ENCODE results near the gene SVOP. TPM values are rescaled to one million over a fixed set of nuclear protein-coding genes. Genes with fewer than 3 reads are reported as not detected.
"Not testable (repeated sequence)": the region's sequence is repeated elsewhere in the genome, so short reads cannot be mapped to it uniquely, and the experiment has no call there.

SVOP gene
- total RNA-seq, 4 donors from 2014 or later, result 0.18 to 1.2 TPM; not detected in 2

GRCh38 chr12:109009766-109010165 lies 11.1 kb downstream of the SVOP start:
- no peak for DNase-seq
- no peaks in the 10 kb centered on the region for H3K9me3 ChIP-seq
- H3K4me3 ChIP-seq, result no peak overlapping the region
- H3K27me3 ChIP-seq, result no peaks in the 10 kb centered on the region
- no peaks in the 10 kb centered on the region for H3K4me1 ChIP-seq
- no peaks in the 10 kb centered on the region for H3K36me3 ChIP-seq
- no peak overlapping the region for H3K27ac ChIP-seq
- TF ChIP-seq POLR2A (IDR thresholded peaks at IDR 0.05), result no peak
- TF ChIP-seq CTCF (IDR thresholded peaks at IDR 0.05), result no peak

GRCh38 chr12:109004017-109004416 lies 16.9 kb downstream of the SVOP start:
- H3K4me1 ChIP-seq, result no peaks in the 10 kb centered on the region
- TF ChIP-seq POLR2A (IDR thresholded peaks at IDR 0.05), result no peak
- no peak for TF ChIP-seq CTCF (IDR thresholded peaks at IDR 0.05)
- H3K27ac ChIP-seq, result no peak overlapping the region
- no peak overlapping the region for H3K4me3 ChIP-seq
- no peaks in the 10 kb centered on the region for H3K9me3 ChIP-seq
- DNase-seq, result no peak
- no peaks in the 10 kb centered on the region for H3K36me3 ChIP-seq
- H3K27me3 ChIP-seq, result no peaks in the 10 kb centered on the region

GRCh38 chr12:108996320-108996719 lies 24.5 kb downstream of the SVOP start:
- Histone ChIP-seq H3K36me3 (no peaks in the 10 kb centered on the region), H3K9me3 (no peaks in the 10 kb centered on the region), H3K4me3 (no peak overlapping the region), H3K27ac (no peak overlapping the region), H3K27me3 (no peaks in the 10 kb centered on the region), H3K4me1 (no peaks in the 10 kb centered on the region)
- no peak for DNase-seq
- no peak for TF ChIP-seq POLR2A (IDR thresholded peaks at IDR 0.05)
- no peak for TF ChIP-seq CTCF (IDR thresholded peaks at IDR 0.05)

GRCh38 chr12:108995370-108995992 lies 25.4 kb downstream of the SVOP start:
- Histone ChIP-seq H3K27ac (no peak overlapping the region), H3K36me3 (no peaks in the 10 kb centered on the region), H3K4me1 (no peaks in the 10 kb centered on the region), H3K27me3 (no peaks in the 10 kb centered on the region), H3K9me3 (no peaks in the 10 kb centered on the region), H3K4me3 (no peak overlapping the region)
- DNase-seq, result no peak
- TF ChIP-seq POLR2A (IDR thresholded peaks at IDR 0.05), result no peak
- no peak for TF ChIP-seq CTCF (IDR thresholded peaks at IDR 0.05)

GRCh38 chr12:108990103-108990502 lies 30.8 kb downstream of the SVOP start:
- H3K4me3 ChIP-seq, H3K4me1 ChIP-seq, H3K9me3 ChIP-seq, H3K27ac ChIP-seq, H3K27me3 ChIP-seq, DNase-seq, H3K36me3 ChIP-seq: not testable (repeated sequence)

- Histone ChIP-seq H3K4me1 (no peaks in the 10 kb centered on the region), H3K9me3 (no peaks in the 10 kb centered on the region), H3K27me3 (no peaks in the 10 kb centered on the region), H3K36me3 (no peaks in the 10 kb centered on the region), H3K4me3 (no peak overlapping the region), H3K27ac (no peak overlapping the region)
- TF ChIP-seq CTCF (IDR thresholded peaks at IDR 0.05) (no peak), POLR2A (IDR thresholded peaks at IDR 0.05) (no peak)
- no peak for DNase-seq
Observed at GRCh38 chr12:108989376-108989775, 31.5 kb downstream of the SVOP start.

Measured in Peyer's patch (tissue), 4 donors.